ENCODE results near the gene ASXL3.

The ASXL3 gene

GRCh38 chr18:33641141-33641540, 63.1 kb downstream of the ASXL3 start:
- no peak overlapping the region for H3K23ac ChIP-seq (ENCODE audit: low read length)
- no peaks in the 10 kb centered on the region for H3K79me2 ChIP-seq (ENCODE audit: control insufficient read depth, insufficient read depth, low read length, poor library complexity)
- H2AK5ac ChIP-seq (ENCODE audit: low read length), result no peak overlapping the region
- no peaks in the 10 kb centered on the region for H3K9me3 ChIP-seq (ENCODE audit: insufficient read depth, low read depth, low read length)
- H3K79me1 ChIP-seq (ENCODE audit: low read length), result no peaks in the 10 kb centered on the region
- no peak overlapping the region for H2BK120ac ChIP-seq (ENCODE audit: insufficient read depth, low read length, poor library complexity)
- no peak overlapping the region for H2AFZ ChIP-seq (ENCODE audit: insufficient read depth, low read length, poor library complexity)
- H3K27me3 ChIP-seq (ENCODE audit: insufficient read depth, low read length), result no peaks in the 10 kb centered on the region
- no peak overlapping the region for H3K4ac ChIP-seq (ENCODE audit: low read depth, low read length)
- no peak overlapping the region for H4K12ac ChIP-seq (ENCODE audit: low read depth, low read length)
- H3K4me1 ChIP-seq (ENCODE audit: control insufficient read depth in 1 of 2, insufficient read depth in 2 of 2, low read length in 2 of 2), result no peaks in the 10 kb centered on the region
- no peaks in the 10 kb centered on the region for H3K36me3 ChIP-seq (ENCODE audit: control insufficient read depth in 1 of 2, insufficient read depth in 2 of 2, low read length in 2 of 2)
- H2BK12ac ChIP-seq (ENCODE audit: low read length), result no peak overlapping the region
- DNase-seq, result no peak
- H4K91ac ChIP-seq (ENCODE audit: low read depth, low read length), result no peak overlapping the region
- H3K14ac ChIP-seq (ENCODE audit: low read length), result no peak overlapping the region
- H3K4me3 ChIP-seq (ENCODE audit: low read depth, low read length), result no peak overlapping the region
- no peak overlapping the region for H3K9ac ChIP-seq (ENCODE audit: low read length)
- H3K4me2 ChIP-seq (ENCODE audit: low read length), result no peak overlapping the region
- no peak overlapping the region for H3K27ac ChIP-seq (ENCODE audit: low read depth, low read length)
- no peak overlapping the region for H4K8ac ChIP-seq (ENCODE audit: low read depth, low read length)
- H2BK5ac ChIP-seq (ENCODE audit: low read depth, low read length, poor library complexity), result no peak overlapping the region
- WGBS (ENCODE audit: extremely low coverage, insufficient coverage, insufficient read length), result no CpG with 5 or more reads among the region's 3 CpGs
- H3K18ac ChIP-seq (ENCODE audit: low read length), result no peak overlapping the region

- WGBS (ENCODE audit: extremely low coverage, insufficient coverage, insufficient read length), result no CpG with 5 or more reads among the region's 2 CpGs
- no peak overlapping the region for H3K23ac ChIP-seq (ENCODE audit: low read length)
- DNase-seq, result no peak
- no peaks in the 10 kb centered on the region for H3K9me3 ChIP-seq (ENCODE audit: insufficient read depth, low read depth, low read length)
- no peak overlapping the region for H3K9ac ChIP-seq (ENCODE audit: low read length)
- H4K91ac ChIP-seq (ENCODE audit: low read depth, low read length), result no peak overlapping the region
- H2BK5ac ChIP-seq (ENCODE audit: low read depth, low read length, poor library complexity), result no peak overlapping the region
- no peak overlapping the region for H3K4ac ChIP-seq (ENCODE audit: low read depth, low read length)
- H3K14ac ChIP-seq (ENCODE audit: low read length), result no peak overlapping the region
- H4K12ac ChIP-seq (ENCODE audit: low read depth, low read length), result no peak overlapping the region
- no peak overlapping the region for H2AFZ ChIP-seq (ENCODE audit: insufficient read depth, low read length, poor library complexity)
- no peaks in the 10 kb centered on the region for H3K79me2 ChIP-seq (ENCODE audit: control insufficient read depth, insufficient read depth, low read length, poor library complexity)
- H4K8ac ChIP-seq (ENCODE audit: low read depth, low read length), result no peak overlapping the region
- H2BK12ac ChIP-seq (ENCODE audit: low read length), result no peak overlapping the region
- no peak overlapping the region for H3K4me2 ChIP-seq (ENCODE audit: low read length)
- no peak overlapping the region for H3K27ac ChIP-seq (ENCODE audit: low read depth, low read length)
- H3K36me3 ChIP-seq (ENCODE audit: control insufficient read depth in 1 of 2, insufficient read depth in 2 of 2, low read length in 2 of 2), result no peaks in the 10 kb centered on the region
- no peak overlapping the region for H3K18ac ChIP-seq (ENCODE audit: low read length)
- H3K79me1 ChIP-seq (ENCODE audit: low read length), result no peaks in the 10 kb centered on the region
- H3K4me3 ChIP-seq (ENCODE audit: low read depth, low read length), result no peak overlapping the region
- H3K4me1 ChIP-seq (ENCODE audit: control insufficient read depth in 1 of 2, insufficient read depth in 2 of 2, low read length in 2 of 2), result no peaks in the 10 kb centered on the region
- H2BK120ac ChIP-seq (ENCODE audit: insufficient read depth, low read length, poor library complexity), result no peak overlapping the region
- no peaks in the 10 kb centered on the region for H3K27me3 ChIP-seq (ENCODE audit: insufficient read depth, low read length)
- no peak overlapping the region for H2AK5ac ChIP-seq (ENCODE audit: low read length)
Measured at GRCh38 chr18:33644494-33644893, 66.5 kb downstream of the ASXL3 start.

- H3K4ac ChIP-seq (ENCODE audit: low read depth, low read length), result no peak overlapping the region
- H3K14ac ChIP-seq (ENCODE audit: low read length), result no peak overlapping the region
- no peaks in the 10 kb centered on the region for H3K79me2 ChIP-seq (ENCODE audit: control insufficient read depth, insufficient read depth, low read length, poor library complexity)
- H3K27ac ChIP-seq (ENCODE audit: low read depth, low read length), result no peak overlapping the region
- no CpG with 5 or more reads among the region's 1 CpG for WGBS (ENCODE audit: extremely low coverage, insufficient coverage, insufficient read length)
- H3K4me3 ChIP-seq (ENCODE audit: low read depth, low read length), result no peak overlapping the region
- no peaks in the 10 kb centered on the region for H3K4me1 ChIP-seq (ENCODE audit: control insufficient read depth in 1 of 2, insufficient read depth in 2 of 2, low read length in 2 of 2)
- H3K27me3 ChIP-seq (ENCODE audit: insufficient read depth, low read length), result no peaks in the 10 kb centered on the region
- H2BK12ac ChIP-seq (ENCODE audit: low read length), result no peak overlapping the region
- no peaks in the 10 kb centered on the region for H3K79me1 ChIP-seq (ENCODE audit: low read length)
- H3K18ac ChIP-seq (ENCODE audit: low read length), result no peak overlapping the region
- DNase-seq, result no peak
- H3K36me3 ChIP-seq (ENCODE audit: control insufficient read depth in 1 of 2, insufficient read depth in 2 of 2, low read length in 2 of 2), result no peaks in the 10 kb centered on the region
- H2AFZ ChIP-seq (ENCODE audit: insufficient read depth, low read length, poor library complexity), result no peak overlapping the region
- no peak overlapping the region for H4K91ac ChIP-seq (ENCODE audit: low read depth, low read length)
- H4K12ac ChIP-seq (ENCODE audit: low read depth, low read length), result no peak overlapping the region
- H3K9me3 ChIP-seq (ENCODE audit: insufficient read depth, low read depth, low read length), result no peaks in the 10 kb centered on the region
- no peak overlapping the region for H2BK5ac ChIP-seq (ENCODE audit: low read depth, low read length, poor library complexity)
- H3K23ac ChIP-seq (ENCODE audit: low read length), result no peak overlapping the region
- H2BK120ac ChIP-seq (ENCODE audit: insufficient read depth, low read length, poor library complexity), result no peak overlapping the region
- H2AK5ac ChIP-seq (ENCODE audit: low read length), result no peak overlapping the region
- no peak overlapping the region for H3K9ac ChIP-seq (ENCODE audit: low read length)
- no peak overlapping the region for H4K8ac ChIP-seq (ENCODE audit: low read depth, low read length)
- H3K4me2 ChIP-seq (ENCODE audit: low read length), result no peak overlapping the region
Measured at GRCh38 chr18:33647365-33647764, 69.3 kb downstream of the ASXL3 start.

- H4K91ac ChIP-seq (ENCODE audit: low read depth, low read length), result no peak overlapping the region
- no CpG with 5 or more reads among the region's 1 CpG for WGBS (ENCODE audit: extremely low coverage, insufficient coverage, insufficient read length)
- H2AFZ ChIP-seq (ENCODE audit: insufficient read depth, low read length, poor library complexity), result no peak overlapping the region
- no peak overlapping the region for H3K23ac ChIP-seq (ENCODE audit: low read length)
- H4K12ac ChIP-seq (ENCODE audit: low read depth, low read length), result no peak overlapping the region
- H4K8ac ChIP-seq (ENCODE audit: low read depth, low read length), result no peak overlapping the region
- H2BK5ac ChIP-seq (ENCODE audit: low read depth, low read length, poor library complexity), result no peak overlapping the region
- no peak overlapping the region for H3K9ac ChIP-seq (ENCODE audit: low read length)
- H3K79me2 ChIP-seq (ENCODE audit: control insufficient read depth, insufficient read depth, low read length, poor library complexity), result no peaks in the 10 kb centered on the region
- no peak overlapping the region for H3K14ac ChIP-seq (ENCODE audit: low read length)
- H3K4me1 ChIP-seq (ENCODE audit: control insufficient read depth in 1 of 2, insufficient read depth in 2 of 2, low read length in 2 of 2), result no peaks in the 10 kb centered on the region
- no peak overlapping the region for H3K4me3 ChIP-seq (ENCODE audit: low read depth, low read length)
- no peak overlapping the region for H3K18ac ChIP-seq (ENCODE audit: low read length)
- H3K4me2 ChIP-seq (ENCODE audit: low read length), result no peak overlapping the region
- H3K4ac ChIP-seq (ENCODE audit: low read depth, low read length), result no peak overlapping the region
- no peaks in the 10 kb centered on the region for H3K9me3 ChIP-seq (ENCODE audit: insufficient read depth, low read depth, low read length)
- H2BK12ac ChIP-seq (ENCODE audit: low read length), result no peak overlapping the region
- H3K79me1 ChIP-seq (ENCODE audit: low read length), result no peaks in the 10 kb centered on the region
- no peak overlapping the region for H3K27ac ChIP-seq (ENCODE audit: low read depth, low read length)
- H3K27me3 ChIP-seq (ENCODE audit: insufficient read depth, low read length), result no peaks in the 10 kb centered on the region
- H3K36me3 ChIP-seq (ENCODE audit: control insufficient read depth in 1 of 2, insufficient read depth in 2 of 2, low read length in 2 of 2), result no peaks in the 10 kb centered on the region
- no peak overlapping the region for H2BK120ac ChIP-seq (ENCODE audit: insufficient read depth, low read length, poor library complexity)
- DNase-seq, result no peak
- H2AK5ac ChIP-seq (ENCODE audit: low read length), result no peak overlapping the region
Measured at GRCh38 chr18:33652635-33653034, 74.6 kb downstream of the ASXL3 start.

Data from trophoblast cell (in vitro differentiated cells and primary cell).